ENCODE measurements around the gene NMRK1. TPM values are rescaled to one million over a fixed set of nuclear protein-coding genes. Genes with fewer than 3 reads are reported as not detected.

Gene NMRK1
- total RNA-seq, 1 donor from 2014 or later = 24.8 TPM

- no peak for DNase-seq (ENCODE audit: low read depth)
These were observed 14.3 kb upstream of the NMRK1 start for GRCh38 chr9:75102177-75102790.

DNA sequence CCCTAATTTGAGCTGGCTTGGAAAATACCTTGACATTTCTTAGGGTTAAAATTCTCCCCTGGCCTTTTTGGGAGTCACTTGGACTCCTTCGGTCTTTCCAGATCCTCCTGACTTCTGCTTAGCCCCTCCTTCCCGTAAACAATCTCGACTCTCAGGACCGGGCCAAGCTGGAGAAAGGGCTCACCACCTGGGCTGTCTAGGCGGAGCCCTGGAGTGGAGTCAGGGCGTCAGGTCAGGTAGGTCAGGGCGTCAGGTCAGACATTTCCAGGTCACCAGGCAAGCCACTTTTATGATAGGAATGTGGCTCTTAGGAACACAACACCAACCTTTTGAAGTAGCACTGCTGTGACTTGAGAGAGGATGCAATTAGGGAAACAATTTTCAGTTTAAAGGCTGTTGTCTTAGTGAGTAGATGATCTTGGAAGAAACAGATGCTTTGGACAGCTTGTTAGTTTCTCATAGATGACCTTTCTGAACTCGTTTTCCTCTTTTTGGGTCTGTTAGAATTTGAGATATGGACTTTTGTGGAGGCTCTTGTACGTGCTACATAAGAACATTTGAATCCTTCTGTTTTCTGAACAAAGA, 13.1 kb upstream of the NMRK1 start:
- no peak for DNase-seq (ENCODE audit: low read depth)

GRCh38 chr9:75096796-75097195, 8.8 kb upstream of the NMRK1 start:
- DNase-seq (ENCODE audit: low read depth) = no peak

DNA sequence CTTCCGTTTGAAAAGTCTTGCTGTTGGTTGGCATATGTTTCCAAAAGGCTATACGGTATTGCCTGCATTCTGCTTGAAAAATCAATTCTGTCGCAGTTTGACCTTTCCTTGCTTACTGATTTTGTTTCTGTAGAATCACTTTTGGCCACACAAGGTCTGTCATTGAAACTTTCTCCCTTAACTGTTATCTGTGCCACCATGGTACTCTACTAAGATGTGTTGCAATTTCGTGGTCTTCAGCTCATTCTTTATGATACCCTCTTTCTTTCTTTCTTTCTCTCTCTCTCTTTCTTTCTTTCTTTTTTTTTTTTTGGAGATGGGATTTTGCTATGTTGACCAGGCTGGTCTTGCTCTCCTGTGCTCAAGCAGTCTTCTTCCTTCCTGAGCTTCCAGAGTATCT, 4.8 kb upstream of the NMRK1 start:
- DNase-seq (ENCODE audit: low read depth) = no peak

DNA sequence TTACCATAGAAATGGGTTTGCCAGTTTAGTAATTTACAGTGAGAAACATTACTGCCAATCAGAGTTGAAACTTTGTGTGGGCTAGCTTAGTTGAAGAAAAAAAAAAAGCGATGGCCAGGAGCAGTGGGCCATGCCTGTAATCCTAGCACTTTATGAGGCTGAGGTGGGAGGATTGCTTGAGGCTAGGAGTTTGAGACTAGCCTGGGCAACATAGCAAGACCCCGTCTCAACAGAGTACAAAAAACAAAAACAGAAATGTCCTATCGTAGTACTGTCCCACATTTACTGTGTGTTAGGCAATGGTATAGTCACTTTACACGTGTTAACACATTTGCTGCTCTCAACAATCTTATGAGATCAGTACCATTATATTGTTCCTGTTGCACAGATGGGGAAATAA, 2.6 kb upstream of the NMRK1 start:
- DNase-seq (ENCODE audit: low read depth) = no peak

DNA sequence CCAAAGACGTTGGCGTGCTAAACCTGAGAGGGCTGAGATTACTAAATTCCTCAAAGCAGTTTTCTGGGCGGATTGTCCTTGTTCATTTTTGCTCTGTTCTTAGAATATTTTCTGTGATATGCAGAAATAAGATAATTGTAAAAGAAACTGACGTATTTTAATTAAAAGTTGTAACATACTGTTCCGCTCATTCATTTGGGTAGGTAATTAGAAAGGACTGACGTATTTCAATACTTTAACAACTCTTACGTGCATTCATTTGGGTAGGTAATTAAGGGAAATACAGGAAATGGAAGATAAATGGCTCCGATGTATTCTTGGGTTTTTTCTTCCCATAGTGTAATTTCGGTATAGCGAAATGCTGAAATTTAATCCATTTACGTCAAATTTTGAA, 1.4 kb upstream of the NMRK1 start:
- no peak for DNase-seq (ENCODE audit: low read depth)

DNA sequence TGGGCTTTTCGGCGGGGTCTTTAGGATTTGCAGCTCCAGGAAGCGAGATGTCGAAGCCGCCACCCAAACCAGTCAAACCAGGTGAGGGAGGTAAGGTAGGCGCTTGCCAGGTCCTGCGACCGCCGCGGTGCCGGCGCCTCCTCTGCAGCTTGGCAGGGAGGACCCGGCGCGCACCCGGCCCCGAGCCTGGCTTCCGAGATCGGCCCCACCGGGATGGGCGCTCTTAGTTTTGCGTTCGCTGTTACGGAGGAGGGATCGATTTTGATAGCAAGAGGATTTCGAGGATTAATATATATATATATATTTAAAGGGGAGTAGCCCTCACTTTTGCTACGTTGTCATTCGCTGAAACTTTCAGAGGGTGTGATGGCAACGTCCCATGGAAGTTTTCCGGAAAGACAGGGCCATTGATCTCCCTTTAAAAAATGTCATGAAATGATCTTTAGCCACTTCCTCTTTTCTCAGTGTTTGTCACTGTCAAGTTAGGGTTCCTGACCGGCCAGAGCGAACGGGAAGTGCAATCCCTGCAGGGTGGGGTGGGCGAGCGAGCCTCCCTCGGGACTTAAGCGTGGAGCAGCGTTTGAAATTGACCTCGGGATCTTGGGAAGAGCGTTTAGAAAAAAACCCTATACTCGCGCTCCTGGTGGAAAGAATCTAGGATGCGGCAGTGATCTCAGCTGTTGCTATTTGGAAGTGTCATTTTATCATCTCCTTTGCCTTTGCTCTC, 854 bp upstream of the NMRK1 start:
- peak; percentile 42 for DNase-seq (ENCODE audit: low read depth)

DNA sequence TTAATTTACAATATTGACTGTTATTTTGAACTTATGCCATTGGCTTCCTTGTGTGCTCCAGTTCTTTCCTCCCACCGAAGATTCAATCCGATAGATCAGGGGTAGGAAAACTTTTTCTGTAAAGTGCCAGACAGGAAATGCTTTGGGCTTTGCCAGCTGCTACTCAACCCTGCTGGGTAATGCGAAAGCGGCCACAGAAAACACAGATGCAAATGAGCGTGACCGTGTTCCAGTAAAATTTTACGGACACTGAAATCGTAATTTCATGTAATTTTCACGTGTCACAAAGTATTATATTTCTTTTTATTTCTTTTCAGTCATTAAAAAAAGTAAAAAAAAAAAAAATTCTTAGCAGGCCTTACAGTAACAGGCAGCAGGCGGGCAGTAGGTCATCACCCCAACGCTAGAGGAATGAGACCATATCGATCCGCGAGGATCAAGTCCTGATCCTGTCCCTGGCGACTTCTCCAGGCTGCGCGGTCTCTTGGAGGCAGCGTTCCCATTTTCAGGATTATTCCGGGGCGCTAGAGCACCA, 599 bp downstream of the NMRK1 start:
- peak; percentile 65 for DNase-seq (ENCODE audit: low read depth)

DNA sequence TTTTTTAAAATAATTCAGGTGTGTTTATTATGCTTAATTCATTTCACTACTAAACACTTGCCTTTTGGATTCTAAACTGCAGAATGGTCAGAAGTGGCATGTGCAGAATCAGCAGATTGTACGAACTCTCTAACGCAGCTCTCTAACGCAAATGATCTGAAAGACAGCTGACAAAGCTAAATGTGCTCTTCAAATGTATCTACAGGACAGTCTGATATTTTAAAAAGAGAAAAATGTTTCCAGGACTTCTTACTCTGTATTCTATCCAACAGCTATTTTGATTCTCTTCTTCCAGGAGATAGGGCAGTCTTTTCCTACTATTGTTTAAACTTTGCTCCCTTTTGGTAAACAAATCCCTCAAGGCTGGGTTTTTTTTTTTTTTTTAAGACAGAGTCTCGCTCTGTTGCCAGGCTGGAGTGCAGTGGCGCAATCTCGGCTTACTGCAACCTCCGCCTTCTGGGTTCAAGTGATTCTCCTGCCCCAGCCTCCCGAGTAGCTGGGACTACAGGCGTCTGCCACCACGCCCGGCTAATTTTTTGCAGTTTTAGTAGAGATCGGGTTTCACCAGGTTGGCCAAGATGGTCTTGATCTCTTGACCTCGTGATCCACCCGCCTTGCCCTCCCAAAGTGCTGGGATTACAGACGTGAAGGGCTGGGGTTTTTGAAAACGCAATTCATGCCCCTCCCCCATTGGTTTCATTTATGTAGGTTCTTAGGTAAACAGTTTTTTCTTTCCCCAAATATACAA, 1.2 kb downstream of the NMRK1 start:
- peak; percentile 37 for DNase-seq (ENCODE audit: low read depth)

GRCh38 chr9:75085640-75086039, 2.3 kb downstream of the NMRK1 start:
- DNase-seq (ENCODE audit: low read depth) = no peak

GRCh38 chr9:75084081-75084672, 3.8 kb downstream of the NMRK1 start:
- no peak for DNase-seq (ENCODE audit: low read depth)

DNA sequence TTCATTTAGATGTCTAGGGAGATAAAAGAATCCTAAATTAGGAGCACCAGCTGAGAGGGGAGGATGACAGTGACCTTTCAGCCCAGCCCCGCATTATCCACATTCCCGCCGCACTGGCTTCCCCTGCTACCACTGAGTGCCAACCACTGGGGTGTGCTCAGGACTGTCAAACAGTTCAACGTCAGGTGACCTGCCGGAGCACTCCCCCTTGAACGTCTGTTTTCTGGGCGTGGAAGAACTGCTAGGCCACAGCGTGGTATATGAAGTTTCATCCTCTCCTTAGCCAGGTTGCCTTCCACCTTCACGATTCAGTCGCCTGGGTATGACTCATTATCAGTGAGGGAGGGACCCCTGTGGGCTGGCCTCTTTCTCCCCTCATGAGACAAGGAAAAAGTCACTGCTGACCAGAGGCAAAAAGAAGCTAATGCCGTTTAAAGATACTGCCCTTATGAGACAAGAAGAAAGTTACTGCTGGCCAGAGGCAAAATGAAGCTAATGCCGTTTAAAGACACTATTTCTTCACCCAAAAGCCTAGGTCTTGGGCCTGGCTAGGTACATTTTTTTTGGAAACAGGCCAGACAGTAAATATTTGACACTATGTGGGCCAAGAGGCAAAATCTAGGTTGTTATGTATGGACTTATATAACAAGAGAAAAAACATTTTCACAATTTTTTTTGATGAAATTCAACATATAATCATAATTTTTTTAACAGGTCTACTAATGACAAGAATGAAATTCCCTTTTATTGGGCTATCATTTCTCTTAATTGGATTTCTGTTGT, 4.6 kb downstream of the NMRK1 start:
- DNase-seq (ENCODE audit: low read depth) = peak; percentile 60

DNA sequence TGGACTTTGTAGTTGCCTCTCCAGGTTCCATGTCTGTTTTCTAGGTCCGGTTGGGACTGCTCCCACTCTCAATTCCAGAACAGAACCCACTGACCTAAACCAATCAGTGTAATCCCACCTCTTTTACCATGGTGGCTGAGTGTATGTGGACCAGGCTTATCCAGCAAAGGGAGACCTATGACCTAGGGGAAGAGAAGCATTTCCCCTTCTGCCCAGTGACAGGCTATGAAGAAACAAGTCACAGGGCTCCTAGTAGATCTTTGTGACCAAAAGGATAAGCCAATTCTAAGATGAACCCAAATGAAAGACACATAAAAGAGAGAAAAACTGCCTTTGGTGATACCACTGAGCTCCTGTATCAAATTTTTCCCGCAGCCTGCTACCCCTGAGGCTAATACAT, 6.3 kb downstream of the NMRK1 start:
- no peak for DNase-seq (ENCODE audit: low read depth)

- DNase-seq (ENCODE audit: low read depth) = no peak
These were observed 15.1 kb downstream of the NMRK1 start for GRCh38 chr9:75072895-75073294.

DNA sequence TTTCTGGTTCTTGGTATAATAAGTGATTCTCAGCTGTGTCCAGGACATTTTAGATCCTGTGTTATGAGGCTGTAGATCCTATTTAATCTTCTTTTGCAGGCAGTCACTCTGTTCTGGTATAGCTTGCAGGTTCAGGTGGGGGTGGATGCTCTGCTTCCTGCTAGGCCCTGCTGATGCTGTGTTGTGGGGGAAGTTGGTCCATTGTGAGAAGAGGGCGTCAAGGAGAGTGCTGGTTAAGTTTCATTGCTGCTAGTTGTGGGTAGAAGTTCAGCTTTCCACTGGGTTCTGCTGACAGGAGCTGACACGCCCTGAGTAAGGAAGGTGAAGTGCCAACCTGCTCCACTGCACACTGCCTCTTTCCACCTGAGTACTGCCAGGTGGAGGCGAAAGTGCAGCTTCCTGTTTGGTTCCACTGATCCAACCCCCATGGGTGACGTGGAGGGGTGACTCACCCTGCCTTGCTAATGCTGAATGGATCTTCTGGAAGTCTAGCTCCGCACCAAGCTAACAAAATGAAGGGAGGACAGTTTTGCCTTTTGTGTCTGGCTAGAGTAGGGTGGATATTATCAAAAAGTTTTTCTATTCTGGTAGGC, 16.3 kb downstream of the NMRK1 start:
- peak; percentile 46 for DNase-seq (ENCODE audit: low read depth)

DNA sequence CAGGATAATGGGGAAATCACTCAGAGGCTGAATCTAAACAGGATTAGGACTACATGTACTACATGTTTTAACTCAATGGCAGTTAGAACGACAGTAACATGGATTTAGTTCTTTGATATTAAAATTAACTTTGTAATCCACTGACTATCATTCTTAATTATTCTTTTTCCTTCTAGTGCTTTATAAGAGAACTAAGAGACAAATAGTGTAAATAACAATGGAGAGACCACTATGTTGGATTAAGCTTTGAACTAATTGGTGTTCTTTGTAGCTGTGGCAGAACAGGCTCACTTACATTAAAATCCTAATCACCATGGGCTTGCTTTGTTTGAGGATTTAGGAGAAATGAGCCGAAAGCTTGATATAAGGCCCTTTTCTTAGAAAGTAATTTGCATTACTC, 18.8 kb downstream of the NMRK1 start:
- no peak for DNase-seq (ENCODE audit: low read depth)

DNA sequence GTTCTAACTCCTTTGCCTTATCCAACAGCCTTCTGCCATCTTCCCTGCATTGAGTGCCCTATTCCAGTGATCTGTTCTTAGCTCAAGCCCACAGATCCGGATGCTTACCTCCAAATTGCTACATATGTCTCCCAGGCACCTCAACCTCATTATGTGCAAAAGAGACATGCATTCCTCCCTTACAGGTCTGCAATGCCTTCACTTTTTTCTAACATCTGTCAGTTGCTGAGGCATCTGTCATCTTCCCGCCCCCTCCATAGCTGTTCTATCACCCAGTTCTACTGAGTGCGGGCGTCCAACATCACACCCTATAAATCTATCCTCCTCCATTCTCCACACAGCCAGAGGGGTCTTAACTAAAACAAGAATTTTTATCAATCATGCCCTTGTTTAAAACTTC, 20.1 kb downstream of the NMRK1 start:
- DNase-seq (ENCODE audit: low read depth) = no peak

GRCh38 chr9:75065510-75065909, 22.4 kb downstream of the NMRK1 start:
- no peak for DNase-seq (ENCODE audit: low read depth)

DNA sequence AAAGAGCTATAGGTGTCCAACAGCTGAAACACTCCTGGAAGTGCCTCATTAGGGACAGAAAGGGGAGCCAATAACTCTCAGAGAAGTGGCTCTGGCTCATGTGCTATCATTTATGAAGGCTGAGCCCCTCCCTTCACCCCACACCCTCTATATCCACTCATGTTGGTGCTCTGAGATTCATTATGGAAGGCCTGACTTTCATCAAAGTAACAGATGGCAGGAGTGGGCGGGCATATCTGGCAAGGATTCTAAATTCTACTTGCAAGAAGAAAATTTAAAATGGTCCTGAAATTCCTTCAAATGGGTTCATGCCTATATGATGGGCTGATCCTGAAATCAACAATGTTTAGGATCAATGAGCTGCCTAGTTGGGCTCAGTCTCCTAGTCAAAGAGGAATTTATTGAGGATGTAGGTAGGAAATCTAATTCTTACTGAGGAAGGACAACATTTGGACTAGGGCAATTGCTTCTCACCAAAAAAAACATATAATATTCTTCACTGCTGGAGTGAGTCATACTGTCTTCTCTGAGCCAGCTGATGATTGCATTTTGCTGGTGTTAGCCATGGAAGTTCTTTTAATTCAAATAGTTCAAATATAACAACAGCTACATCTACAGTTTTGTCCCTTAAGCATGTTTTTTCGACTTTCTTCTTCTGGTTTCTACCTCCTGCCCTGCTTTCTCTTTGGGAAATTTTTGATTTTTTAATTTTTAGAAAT, 23.5 kb downstream of the NMRK1 start:
- peak; percentile 23 for DNase-seq (ENCODE audit: low read depth)
